GDM1 (cell line): Measurements from ENCODE around the gene FOXD1.
A peak's percentile ranks its signal among the peaks of the same experiment; 100 is the strongest.
"Not testable (repeated sequence)": the region's sequence is repeated elsewhere in the genome, so short reads cannot be mapped to it uniquely, and the experiment has no call there.

Experiments
- DNase-seq: peaks from one replicate; lab custom pipeline; 2025; lab: John Stamatoyannopoulos, UW

The FOXD1 gene

GRCh38 chr5:73464016-73464745 lies 15.6 kb upstream of the FOXD1 start:
- no peak for DNase-seq

- DNase-seq = no peak
These were observed 11.6 kb upstream of the FOXD1 start for GRCh38 chr5:73460133-73460532.

GRCh38 chr5:73459366-73459765 lies 10.8 kb upstream of the FOXD1 start:
- DNase-seq = no peak

GRCh38 chr5:73456462-73456861 lies 7.9 kb upstream of the FOXD1 start:
- not testable (repeated sequence) for DNase-seq

- peak; percentile 34 for DNase-seq
These were observed 5.9 kb upstream of the FOXD1 start for GRCh38 chr5:73454379-73455036.

- DNase-seq = no peak
These were observed 3.6 kb upstream of the FOXD1 start for GRCh38 chr5:73452215-73452614.

GRCh38 chr5:73451224-73452130 lies 2.9 kb upstream of the FOXD1 start:
- DNase-seq = peak; percentile 45

GRCh38 chr5:73450672-73451223 lies 2.2 kb upstream of the FOXD1 start:
- no peak for DNase-seq

GRCh38 chr5:73450137-73450536 lies 1.6 kb upstream of the FOXD1 start:
- no peak for DNase-seq

GRCh38 chr5:73447530-73448462 lies 781 bp downstream of the FOXD1 start:
- peak; percentile 24 for DNase-seq

- no peak for DNase-seq
These were observed 1.7 kb downstream of the FOXD1 start for GRCh38 chr5:73446631-73447529.

GRCh38 chr5:73445665-73446630 lies 2.6 kb downstream of the FOXD1 start:
- no peak for DNase-seq

- DNase-seq = no peak
These were observed 3.8 kb downstream of the FOXD1 start for GRCh38 chr5:73444499-73445438.

- DNase-seq = no peak
These were observed 4.6 kb downstream of the FOXD1 start for GRCh38 chr5:73443829-73444498.

- DNase-seq = no peak
These were observed 5.5 kb downstream of the FOXD1 start for GRCh38 chr5:73442996-73443627.

GRCh38 chr5:73442231-73442811 lies 6.3 kb downstream of the FOXD1 start:
- no peak for DNase-seq
